Neural progenitor cell (in vitro differentiated cells): Measurements from ENCODE around the gene VAMP3.

ENCODE experiments used
- EZH2 ChIP-seq: fragments of 200-600 bp; sonication (generic); IDR thresholded peaks from 2 replicates; pipeline ENCODE4 v1.6.1; 2017; ENCODE audit warnings: antibody characterized with exemption, mild to moderate bottlenecking, moderate library complexity
- EZH2phosphoT487 ChIP-seq: fragments of 200-600 bp; sonication (generic); IDR thresholded peaks from 2 replicates; pipeline ENCODE4 v1.6.1; 2017; ENCODE audit warnings: antibody characterized with exemption
- TF ChIP-seq, protein P1 (sequence below): fragments of 200-600 bp; sonication (generic); IDR thresholded peaks from 2 replicates; pipeline ENCODE4 v1.5.1; 2017; ENCODE audit warnings: antibody characterized with exemption, mild to moderate bottlenecking

DNA sequence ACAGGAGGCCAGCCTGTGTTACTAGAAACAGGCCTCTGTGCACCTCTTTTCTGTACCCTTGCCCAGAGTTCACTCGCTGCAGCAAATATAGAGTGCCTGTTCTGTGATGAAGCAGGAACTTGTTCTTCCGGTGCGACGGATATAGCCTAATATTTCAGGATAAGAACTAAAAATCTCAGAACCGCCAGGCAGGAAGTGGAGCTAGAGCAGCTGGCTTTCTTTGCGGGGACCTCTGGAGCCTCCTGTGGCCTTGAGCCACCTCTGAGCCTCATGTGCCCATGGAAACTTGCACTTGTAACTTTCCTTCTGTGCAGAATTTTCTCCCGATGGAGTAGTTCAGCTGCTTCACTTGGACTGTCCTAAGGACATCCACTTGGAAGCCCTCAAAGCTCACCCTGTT, 44.5 kb upstream of the VAMP3 start:
- TF ChIP-seq, protein P1, sequence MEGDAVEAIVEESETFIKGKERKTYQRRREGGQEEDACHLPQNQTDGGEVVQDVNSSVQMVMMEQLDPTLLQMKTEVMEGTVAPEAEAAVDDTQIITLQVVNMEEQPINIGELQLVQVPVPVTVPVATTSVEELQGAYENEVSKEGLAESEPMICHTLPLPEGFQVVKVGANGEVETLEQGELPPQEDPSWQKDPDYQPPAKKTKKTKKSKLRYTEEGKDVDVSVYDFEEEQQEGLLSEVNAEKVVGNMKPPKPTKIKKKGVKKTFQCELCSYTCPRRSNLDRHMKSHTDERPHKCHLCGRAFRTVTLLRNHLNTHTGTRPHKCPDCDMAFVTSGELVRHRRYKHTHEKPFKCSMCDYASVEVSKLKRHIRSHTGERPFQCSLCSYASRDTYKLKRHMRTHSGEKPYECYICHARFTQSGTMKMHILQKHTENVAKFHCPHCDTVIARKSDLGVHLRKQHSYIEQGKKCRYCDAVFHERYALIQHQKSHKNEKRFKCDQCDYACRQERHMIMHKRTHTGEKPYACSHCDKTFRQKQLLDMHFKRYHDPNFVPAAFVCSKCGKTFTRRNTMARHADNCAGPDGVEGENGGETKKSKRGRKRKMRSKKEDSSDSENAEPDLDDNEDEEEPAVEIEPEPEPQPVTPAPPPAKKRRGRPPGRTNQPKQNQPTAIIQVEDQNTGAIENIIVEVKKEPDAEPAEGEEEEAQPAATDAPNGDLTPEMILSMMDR: no peak
- TF ChIP-seq EZH2 (no peak), EZH2phosphoT487 (no peak)
